Mesendoderm (in vitro differentiated cells): ENCODE results near the gene CST4.

ENCODE experiments used
- DNase-seq: peaks from one replicate; pipeline ENCODE4 v3.0.0; 2013
- H2AK5ac ChIP-seq: 2 replicates; pipeline ENCODE4 v1.6.1; 2013; ENCODE audit warnings: low read length, inconsistent platforms
- H2BK120ac ChIP-seq: 2 replicates; pipeline ENCODE4 v1.6.1; 2013; ENCODE audit warnings: low read depth, mild to moderate bottlenecking, low read length, moderate library complexity, mixed read lengths
- H2BK15ac ChIP-seq: replicated peaks from 2 replicates; pipeline ENCODE4 v1.6.1; 2013; ENCODE audit warnings: low read depth, mild to moderate bottlenecking, moderate library complexity
- H2BK5ac ChIP-seq: 2 replicates; pipeline ENCODE4 v1.6.1; 2013; ENCODE audit warnings: low read length, inconsistent platforms
- H3K18ac ChIP-seq: 2 replicates; pipeline ENCODE4 v1.6.1; 2013; ENCODE audit warnings: mild to moderate bottlenecking, low read length, mixed read lengths
- H3K23ac ChIP-seq: one replicate; pipeline ENCODE4 v1.6.1; 2013; ENCODE audit warnings: low read length
- H3K27ac ChIP-seq: 2 replicates; pipeline ENCODE4 v1.5.1; 2013; ENCODE audit warnings: low read depth, mild to moderate bottlenecking, inconsistent platforms, low read length, moderate library complexity
- H3K27me3 ChIP-seq: 2 replicates; pipeline ENCODE4 v1.6.1; 2013; ENCODE audit warnings: low read length, control low read depth, mild to moderate bottlenecking, inconsistent platforms; ENCODE audit not compliant: insufficient read depth, poor library complexity
- H3K36me3 ChIP-seq: 2 replicates; pipeline ENCODE4 v1.6.1; 2013; ENCODE audit warnings: low read length, inconsistent platforms; ENCODE audit not compliant: control insufficient read depth, insufficient read depth
- H3K4ac ChIP-seq: one replicate; pipeline ENCODE4 v1.6.1; 2013; ENCODE audit warnings: low read depth, mild to moderate bottlenecking, low read length, moderate library complexity
- H3K4me1 ChIP-seq: 2 replicates; pipeline ENCODE4 v1.6.1; 2013; ENCODE audit warnings: low read depth, low read length, inconsistent platforms; ENCODE audit not compliant: control insufficient read depth
- H3K4me2 ChIP-seq: 2 replicates; pipeline ENCODE4 v1.6.1; 2013; ENCODE audit warnings: low read length
- H3K4me3 ChIP-seq: 2 replicates; pipeline ENCODE4 v1.5.1; 2013; ENCODE audit warnings: mild to moderate bottlenecking, low read length
- H3K56ac ChIP-seq: one replicate; pipeline ENCODE4 v1.6.1; 2013; ENCODE audit warnings: low read length
- H3K79me1 ChIP-seq: 2 replicates; pipeline ENCODE4 v1.6.1; 2013; ENCODE audit warnings: low read length, inconsistent platforms
- H3K79me2 ChIP-seq: 2 replicates; pipeline ENCODE4 v1.6.1; 2013; ENCODE audit warnings: mild to moderate bottlenecking, low read length; ENCODE audit not compliant: control insufficient read depth, insufficient read depth
- H3K9ac ChIP-seq: 2 replicates; pipeline ENCODE4 v1.6.1; 2013; ENCODE audit warnings: low read length, inconsistent platforms
- H4K5ac ChIP-seq: one replicate; pipeline ENCODE4 v1.6.1; 2013; ENCODE audit warnings: low read length
- H4K8ac ChIP-seq: one replicate; pipeline ENCODE4 v1.6.1; 2013; ENCODE audit warnings: low read depth, mild to moderate bottlenecking, control low read depth, low read length, moderate library complexity
- WGBS: extraction: QIAGEN DNeasy Blood & Tissue Kit; methylation state at CpG from one replicate; pipeline ENCODE4 v1.1.7; 2013; ENCODE audit warnings: low lambda C conversion rate, missing lambda C conversion rate; ENCODE audit not compliant: insufficient coverage; ENCODE audit errors: extremely low coverage; 5-methylcytosine and 5-hydroxymethylcytosine counted together

CST4 gene

DNA sequence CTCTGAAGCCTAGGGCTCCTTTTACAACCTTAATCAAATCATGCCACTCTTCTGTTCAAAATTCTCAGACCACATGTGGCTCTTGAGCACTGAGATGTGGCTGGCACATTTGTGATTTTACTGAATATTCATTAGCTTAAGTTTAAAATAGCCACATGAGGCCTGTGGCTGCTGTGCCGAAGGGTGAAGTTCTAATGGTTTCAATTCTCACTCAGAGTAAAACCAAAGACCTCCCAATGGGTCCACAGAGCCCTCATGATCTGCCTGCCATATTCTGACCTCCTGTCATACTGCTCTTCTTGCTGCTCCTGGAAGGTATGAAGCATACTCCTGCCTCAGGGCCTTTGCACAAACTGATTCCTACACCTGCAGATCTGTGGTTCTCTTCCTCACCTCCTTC lies 43.3 kb downstream of the CST4 start:
- Histone ChIP-seq H2BK120ac (no peak overlapping the region), H3K36me3 (no peaks in the 10 kb centered on the region), H3K79me2 (no peaks in the 10 kb centered on the region), H3K4me3 (no peak overlapping the region), H3K56ac (no peak overlapping the region), H3K4me1 (no peaks in the 10 kb centered on the region), H4K5ac (no peak overlapping the region), H3K4ac (no peak overlapping the region), H3K27ac (no peak overlapping the region), H2AK5ac (no peak overlapping the region), H2BK15ac (no peak overlapping the region), H3K4me2 (no peak overlapping the region), H3K23ac (no peak overlapping the region), H4K8ac (no peak overlapping the region), H3K27me3 (no peaks in the 10 kb centered on the region), H2BK5ac (no peak overlapping the region), H3K79me1 (no peaks in the 10 kb centered on the region), H3K9ac (no peak overlapping the region), H3K18ac (no peak overlapping the region)
- DNase-seq = no peak
- WGBS = no CpG with 5 or more reads among the region's 1 CpG

DNA sequence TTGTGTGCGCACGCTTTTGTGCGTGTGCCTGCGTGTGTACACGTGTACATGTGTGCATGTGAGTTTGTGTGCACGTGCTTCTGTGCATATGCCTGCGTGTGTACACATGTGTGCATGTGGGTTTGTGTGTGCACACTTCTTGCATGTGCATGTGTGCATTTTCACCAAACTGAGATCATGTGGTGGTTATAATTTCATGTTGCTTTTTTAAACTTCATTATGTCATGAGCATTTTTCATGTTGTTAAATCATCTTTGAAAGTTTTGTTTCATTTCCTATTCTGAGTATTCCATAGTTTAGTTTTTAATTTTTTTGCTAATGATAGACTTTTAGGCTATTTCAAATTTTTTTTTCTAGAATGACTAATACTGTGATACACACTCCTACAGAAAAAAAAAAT lies 44.7 kb downstream of the CST4 start:
- Histone ChIP-seq H3K4me3 (no peak overlapping the region), H2AK5ac (no peak overlapping the region), H3K56ac (no peak overlapping the region), H4K5ac (no peak overlapping the region), H3K4ac (no peak overlapping the region), H3K36me3 (no peaks in the 10 kb centered on the region), H3K4me2 (no peak overlapping the region), H3K9ac (no peak overlapping the region), H4K8ac (no peak overlapping the region), H3K23ac (no peak overlapping the region), H2BK15ac (no peak overlapping the region), H3K4me1 (no peaks in the 10 kb centered on the region), H3K18ac (no peak overlapping the region), H2BK120ac (no peak overlapping the region), H3K79me1 (no peaks in the 10 kb centered on the region), H2BK5ac (no peak overlapping the region), H3K79me2 (no peaks in the 10 kb centered on the region), H3K27ac (no peak overlapping the region), H3K27me3 (no peaks in the 10 kb centered on the region)
- no peak for DNase-seq
- no CpG with 5 or more reads among the region's 7 CpGs for WGBS

DNA sequence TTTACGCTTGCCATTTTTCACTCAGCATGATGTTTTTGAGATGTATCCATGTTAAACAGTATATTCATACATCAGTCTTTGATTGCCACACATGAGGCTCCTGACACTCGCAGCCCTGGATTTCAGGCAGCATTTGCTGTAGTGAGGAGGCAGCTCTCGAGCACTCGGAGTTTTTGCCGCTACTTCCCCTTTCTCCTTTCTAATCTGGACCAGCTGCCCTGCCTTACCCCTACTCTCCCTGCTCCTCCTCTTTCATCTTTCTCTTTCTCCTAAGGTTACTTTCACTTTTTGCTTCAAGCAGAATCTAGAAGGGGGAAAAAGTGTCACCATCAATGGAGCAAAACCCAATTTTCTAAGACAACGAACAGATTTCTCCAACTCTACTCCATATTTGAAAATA lies 45.2 kb downstream of the CST4 start:
- no CpG with 5 or more reads among the region's 6 CpGs for WGBS
- no peak overlapping the region for H3K4me3 ChIP-seq
- no peak overlapping the region for H3K4me2 ChIP-seq
- H3K79me1 ChIP-seq = no peaks in the 10 kb centered on the region
- no peak overlapping the region for H3K4ac ChIP-seq
- H2BK120ac ChIP-seq = no peak overlapping the region
- H3K27me3 ChIP-seq = no peaks in the 10 kb centered on the region
- no peak overlapping the region for H3K56ac ChIP-seq
- H2AK5ac ChIP-seq = no peak overlapping the region
- H3K79me2 ChIP-seq = no peaks in the 10 kb centered on the region
- H3K36me3 ChIP-seq = no peaks in the 10 kb centered on the region
- no peak overlapping the region for H3K18ac ChIP-seq
- no peak overlapping the region for H2BK15ac ChIP-seq
- H4K5ac ChIP-seq = no peak overlapping the region
- H4K8ac ChIP-seq = no peak overlapping the region
- H2BK5ac ChIP-seq = no peak overlapping the region
- no peaks in the 10 kb centered on the region for H3K4me1 ChIP-seq
- no peak overlapping the region for H3K27ac ChIP-seq
- no peak overlapping the region for H3K9ac ChIP-seq
- no peak overlapping the region for H3K23ac ChIP-seq
- DNase-seq = no peak

- H3K18ac ChIP-seq = no peak overlapping the region
- H2BK120ac ChIP-seq = no peak overlapping the region
- no peak overlapping the region for H2BK5ac ChIP-seq
- no peaks in the 10 kb centered on the region for H3K36me3 ChIP-seq
- no peaks in the 10 kb centered on the region for H3K79me2 ChIP-seq
- no peak overlapping the region for H3K23ac ChIP-seq
- no CpG with 5 or more reads among the region's 12 CpGs for WGBS
- H3K27ac ChIP-seq = no peak overlapping the region
- H3K56ac ChIP-seq = no peak overlapping the region
- H4K8ac ChIP-seq = no peak overlapping the region
- no peak overlapping the region for H2BK15ac ChIP-seq
- no peak overlapping the region for H3K4me2 ChIP-seq
- no peak overlapping the region for H3K9ac ChIP-seq
- H4K5ac ChIP-seq = no peak overlapping the region
- no peak overlapping the region for H2AK5ac ChIP-seq
- H3K4me3 ChIP-seq = no peak overlapping the region
- no peaks in the 10 kb centered on the region for H3K79me1 ChIP-seq
- no peak for DNase-seq
- H3K4ac ChIP-seq = no peak overlapping the region
- H3K27me3 ChIP-seq = no peaks in the 10 kb centered on the region
- no peaks in the 10 kb centered on the region for H3K4me1 ChIP-seq
These were observed 46.7 kb downstream of the CST4 start for GRCh38 chr20:23641936-23642751.

- Histone ChIP-seq H3K36me3 (no peaks in the 10 kb centered on the region), H3K18ac (no peak overlapping the region), H3K27me3 (no peaks in the 10 kb centered on the region), H3K79me2 (no peaks in the 10 kb centered on the region), H3K4ac (no peak overlapping the region), H3K4me3 (no peak overlapping the region), H3K4me1 (no peaks in the 10 kb centered on the region), H3K56ac (no peak overlapping the region), H4K8ac (no peak overlapping the region), H3K23ac (no peak overlapping the region), H2BK15ac (no peak overlapping the region), H2BK5ac (no peak overlapping the region), H3K4me2 (no peak overlapping the region), H2BK120ac (no peak overlapping the region), H3K79me1 (no peaks in the 10 kb centered on the region), H4K5ac (no peak overlapping the region), H3K27ac (no peak overlapping the region), H2AK5ac (no peak overlapping the region), H3K9ac (no peak overlapping the region)
- WGBS = no CpG with 5 or more reads among the region's 11 CpGs
- DNase-seq = no peak
These were observed 47.9 kb downstream of the CST4 start for GRCh38 chr20:23640671-23641667.
